Hair follicle dermal papilla cell (primary cell): ENCODE results near the gene TTI1. TPM values are rescaled to one million over a fixed set of nuclear protein-coding genes. Genes with fewer than 3 reads are reported as not detected.

Experiments used
- total RNA-seq: library from RNA; depleted of rRNA; stranded (reverse); fragments of >200 nt; gene quantifications from 2 replicates; pipeline ENCODE4 v1.2.3, GENCODE V29; 2012

TTI1 gene
- total RNA-seq = 17.0 and 20.4 TPM in 2 replicates

GRCh38 chr20:38033330-38034107 lies at the start of gene TTI1, which contains the start of gene RPRD1B:
TSS of gene TTI1 (minus strand) at chr20:38033456. CDS start at chr20:38013816, 19,640 bp downstream.
TSS of gene RPRD1B (plus strand) at chr20:38033746. CDS start at chr20:38033948, 202 bp downstream.

Other genes starting within 250 kb of the TTI1 start
- 2.6 and 5.6 TPM in 2 replicates for gene VSTM2L, start 130.3 kb downstream of the TTI1 start, total RNA-seq
- gene RPRD1B, start 290 bp upstream of the TTI1 start, total RNA-seq = 21.6 and 34.7 TPM in 2 replicates
- 24.3 and 26.8 TPM in 2 replicates for gene TGM2, start 131.8 kb upstream of the TTI1 start, total RNA-seq
- 0.24 and 0.32 TPM in 2 replicates for gene KIAA1755, start 227.3 kb upstream of the TTI1 start, total RNA-seq